OCI-LY1 (cell line): Measurements from ENCODE around the gene FBLN2.

Experiments used
- EZH2 ChIP-seq: fragments of 200-600 bp; sonication (generic), shearing (Covaris generic); IDR thresholded peaks from 2 replicates; pipeline ENCODE4 v1.8.0; 2017; ENCODE audit warnings: borderline replicate concordance, mixed run types, mild to moderate bottlenecking, antibody characterized with exemption, low read length, moderate library complexity, mixed read lengths
- TF ChIP-seq, protein P1 (sequence below): fragments of 200-600 bp; sonication (generic), shearing (Covaris generic); IDR thresholded peaks from 2 replicates; pipeline ENCODE4 v1.5.1; 2017; ENCODE audit warnings: mild to moderate bottlenecking, antibody characterized with exemption, low read length, moderate library complexity, mixed read lengths

DNA sequence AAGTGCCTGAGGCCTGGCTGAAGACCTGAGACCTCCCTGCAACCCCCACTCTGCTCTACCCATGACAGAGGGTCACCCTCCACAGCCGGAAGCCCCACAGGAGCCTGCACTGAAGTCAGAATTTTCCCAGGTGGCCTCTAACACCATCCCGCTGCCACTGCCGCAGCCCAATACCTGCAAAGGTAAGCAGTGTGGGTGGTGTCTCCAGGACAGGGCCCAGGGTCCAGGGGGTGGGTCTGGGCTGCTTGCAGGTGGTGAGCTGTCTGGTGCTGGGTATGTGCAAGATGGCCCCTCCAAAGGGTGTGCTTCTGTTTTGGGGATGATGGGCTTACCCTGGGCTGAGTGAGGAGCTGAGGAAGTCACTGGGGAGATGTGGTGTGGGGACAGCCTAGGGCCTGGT is 69.9 kb downstream of the FBLN2 start:
- TF ChIP-seq, protein P1, sequence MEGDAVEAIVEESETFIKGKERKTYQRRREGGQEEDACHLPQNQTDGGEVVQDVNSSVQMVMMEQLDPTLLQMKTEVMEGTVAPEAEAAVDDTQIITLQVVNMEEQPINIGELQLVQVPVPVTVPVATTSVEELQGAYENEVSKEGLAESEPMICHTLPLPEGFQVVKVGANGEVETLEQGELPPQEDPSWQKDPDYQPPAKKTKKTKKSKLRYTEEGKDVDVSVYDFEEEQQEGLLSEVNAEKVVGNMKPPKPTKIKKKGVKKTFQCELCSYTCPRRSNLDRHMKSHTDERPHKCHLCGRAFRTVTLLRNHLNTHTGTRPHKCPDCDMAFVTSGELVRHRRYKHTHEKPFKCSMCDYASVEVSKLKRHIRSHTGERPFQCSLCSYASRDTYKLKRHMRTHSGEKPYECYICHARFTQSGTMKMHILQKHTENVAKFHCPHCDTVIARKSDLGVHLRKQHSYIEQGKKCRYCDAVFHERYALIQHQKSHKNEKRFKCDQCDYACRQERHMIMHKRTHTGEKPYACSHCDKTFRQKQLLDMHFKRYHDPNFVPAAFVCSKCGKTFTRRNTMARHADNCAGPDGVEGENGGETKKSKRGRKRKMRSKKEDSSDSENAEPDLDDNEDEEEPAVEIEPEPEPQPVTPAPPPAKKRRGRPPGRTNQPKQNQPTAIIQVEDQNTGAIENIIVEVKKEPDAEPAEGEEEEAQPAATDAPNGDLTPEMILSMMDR = no peak
- TF ChIP-seq EZH2 = no peak
